ENCODE results near the gene KLF15. TPM values are rescaled to one million over a fixed set of nuclear protein-coding genes. Genes with fewer than 3 reads are reported as not detected.

Gene KLF15
- total and polyA plus RNA-seq, 4 experiments from 2014 or later: 0.67 to 0.72 TPM; not detected in 2

DNA sequence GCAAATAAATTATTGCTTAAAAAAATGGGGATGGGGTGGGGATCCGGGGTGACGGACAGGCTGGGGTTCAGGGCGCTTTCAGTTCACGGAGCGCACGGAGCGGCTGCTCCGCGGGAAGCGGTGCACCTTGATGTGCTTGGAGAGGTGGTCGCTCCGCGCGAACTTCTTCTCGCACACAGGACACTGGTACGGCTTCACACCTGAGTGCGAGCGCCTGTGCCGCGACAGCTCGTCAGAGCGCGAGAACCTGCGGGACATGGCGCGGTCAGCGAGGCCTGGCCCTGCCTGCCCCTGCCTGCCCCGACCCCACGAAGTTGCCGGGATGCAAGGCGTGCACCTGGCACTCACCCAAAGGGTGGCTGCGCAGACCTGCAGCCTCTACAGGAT lies 13.6 kb downstream of the KLF15 start:
- no peaks in the 10 kb centered on the region for H3K9me3 ChIP-seq (ENCODE audit: control insufficient read depth in 1 of 2, low read length in 2 of 2)
- no peaks in the 10 kb centered on the region for H3K36me3 ChIP-seq (ENCODE audit: insufficient read depth, low read length)
- no peak for DNase-seq
- Mint-ChIP-seq H3K27ac (no peak overlapping the region), H3K9me3 (peaks cover 0 to under 1% (median 0%) of the 10 kb centered on the region in 8 donors), H3K4me1 (no peaks in the 10 kb centered on the region), H3K27me3 (peaks cover 2 to 4% of the 10 kb centered on the region in 2 donors), H3K36me3 (no peaks in the 10 kb centered on the region), H3K4me3 (no peak overlapping the region)
- intact Hi-C loops (cut with micrococcal nuclease): no loop called here
- H3K4me1 ChIP-seq (ENCODE audit: insufficient read depth, low read length): no peaks in the 10 kb centered on the region
- CTCF ChIA-PET (ENCODE audit: partially characterized antibody): no interaction called here
- POLR2A ChIA-PET (ENCODE audit: partially characterized antibody): no interaction called here
- no peak overlapping the region for H3K4me3 ChIP-seq (ENCODE audit: low read length in 2 of 2)
- no peak overlapping the region for H3K27ac ChIP-seq (ENCODE audit: low read depth, low read length)
- H3K27me3 ChIP-seq (ENCODE audit: insufficient read depth, low read length): no peaks in the 10 kb centered on the region

GRCh38 chr3:126342991-126343648 lies 14.1 kb downstream of the KLF15 start:
- H3K27me3 Mint-ChIP-seq: peaks cover 2 to 4% of the 10 kb centered on the region in 2 donors
- ChIA-PET CTCF (ENCODE audit: partially characterized antibody) (no interaction called here), POLR2A (ENCODE audit: partially characterized antibody) (no interaction called here)
- H3K27me3 ChIP-seq (ENCODE audit: insufficient read depth, low read length): no peaks in the 10 kb centered on the region
- no peaks in the 10 kb centered on the region for H3K9me3 ChIP-seq (ENCODE audit: control insufficient read depth in 1 of 2, low read length in 2 of 2)
- no peaks in the 10 kb centered on the region for H3K4me1 ChIP-seq (ENCODE audit: insufficient read depth, low read length)
- intact Hi-C loops (cut with micrococcal nuclease): no loop called here
- H3K4me3 ChIP-seq (ENCODE audit: low read length in 2 of 2): no peak overlapping the region
- H3K36me3 Mint-ChIP-seq: no peaks in the 10 kb centered on the region
- no peak overlapping the region for H3K27ac Mint-ChIP-seq
- no peaks in the 10 kb centered on the region for H3K36me3 ChIP-seq (ENCODE audit: insufficient read depth, low read length)
- no peaks in the 10 kb centered on the region for H3K4me1 Mint-ChIP-seq
- no peak overlapping the region for H3K4me3 Mint-ChIP-seq
- no peak for DNase-seq
- no peak overlapping the region for H3K27ac ChIP-seq (ENCODE audit: low read depth, low read length)
- H3K9me3 Mint-ChIP-seq: peaks cover 0 to 2% (median 0%) of the 10 kb centered on the region in 8 donors

DNA sequence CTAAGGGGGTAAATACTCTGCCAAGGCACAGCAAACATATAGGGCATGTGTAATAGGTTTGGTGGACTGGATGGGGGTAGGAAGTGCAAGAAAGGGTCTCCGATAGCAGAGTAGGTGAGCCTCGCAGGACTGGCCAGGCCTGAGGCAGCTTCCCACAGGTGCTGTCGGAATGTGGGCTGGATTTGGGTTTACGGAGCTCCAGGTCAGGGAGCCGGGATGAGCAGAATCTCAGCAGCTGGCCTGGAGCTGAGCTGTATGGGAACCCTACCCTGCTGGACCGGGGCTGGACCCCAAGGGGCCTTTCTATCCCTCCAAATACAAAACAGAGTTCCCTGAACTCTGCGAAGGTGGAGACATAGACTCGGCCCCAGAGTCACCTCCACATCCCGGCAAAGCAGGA lies 15.0 kb downstream of the KLF15 start:
- Mint-ChIP-seq H3K9me3 (peaks cover 0 to 2% (median 0%) of the 10 kb centered on the region in 8 donors), H3K36me3 (no peaks in the 10 kb centered on the region), H3K4me1 (no peaks in the 10 kb centered on the region), H3K27ac (no peak overlapping the region), H3K4me3 (no peak overlapping the region), H3K27me3 (peaks cover 2 to 4% of the 10 kb centered on the region in 2 donors)
- CTCF ChIA-PET (ENCODE audit: partially characterized antibody): no interaction called here
- DNase-seq: no peak
- intact Hi-C loops (cut with micrococcal nuclease): no loop called here
- Histone ChIP-seq H3K9me3 (ENCODE audit: control insufficient read depth in 1 of 2, low read length in 2 of 2) (no peaks in the 10 kb centered on the region), H3K27me3 (ENCODE audit: insufficient read depth, low read length) (no peaks in the 10 kb centered on the region), H3K27ac (ENCODE audit: low read depth, low read length) (no peak overlapping the region), H3K36me3 (ENCODE audit: insufficient read depth, low read length) (no peaks in the 10 kb centered on the region), H3K4me1 (ENCODE audit: insufficient read depth, low read length) (no peaks in the 10 kb centered on the region), H3K4me3 (ENCODE audit: low read length in 2 of 2) (no peak overlapping the region)
- POLR2A ChIA-PET (ENCODE audit: partially characterized antibody): no interaction called here

GRCh38 chr3:126341755-126342150 lies 15.5 kb downstream of the KLF15 start:
- H3K27me3 ChIP-seq (ENCODE audit: insufficient read depth, low read length): no peaks in the 10 kb centered on the region
- DNase-seq: no peak
- intact Hi-C loops (cut with micrococcal nuclease): no loop called here
- Mint-ChIP-seq H3K4me3 (no peak overlapping the region), H3K27me3 (peaks cover 2 to 3% of the 10 kb centered on the region in 2 donors), H3K4me1 (no peaks in the 10 kb centered on the region), H3K9me3 (peaks cover 0 to 2% (median 0%) of the 10 kb centered on the region in 8 donors), H3K36me3 (no peaks in the 10 kb centered on the region), H3K27ac (no peak overlapping the region)
- H3K36me3 ChIP-seq (ENCODE audit: insufficient read depth, low read length): no peaks in the 10 kb centered on the region
- no peaks in the 10 kb centered on the region for H3K9me3 ChIP-seq (ENCODE audit: control insufficient read depth in 1 of 2, low read length in 2 of 2)
- CTCF ChIA-PET (ENCODE audit: partially characterized antibody): no interaction called here
- H3K4me1 ChIP-seq (ENCODE audit: insufficient read depth, low read length): no peaks in the 10 kb centered on the region
- H3K27ac ChIP-seq (ENCODE audit: low read depth, low read length): no peak overlapping the region
- POLR2A ChIA-PET (ENCODE audit: partially characterized antibody): no interaction called here
- H3K4me3 ChIP-seq (ENCODE audit: low read length in 2 of 2): no peak overlapping the region

DNA sequence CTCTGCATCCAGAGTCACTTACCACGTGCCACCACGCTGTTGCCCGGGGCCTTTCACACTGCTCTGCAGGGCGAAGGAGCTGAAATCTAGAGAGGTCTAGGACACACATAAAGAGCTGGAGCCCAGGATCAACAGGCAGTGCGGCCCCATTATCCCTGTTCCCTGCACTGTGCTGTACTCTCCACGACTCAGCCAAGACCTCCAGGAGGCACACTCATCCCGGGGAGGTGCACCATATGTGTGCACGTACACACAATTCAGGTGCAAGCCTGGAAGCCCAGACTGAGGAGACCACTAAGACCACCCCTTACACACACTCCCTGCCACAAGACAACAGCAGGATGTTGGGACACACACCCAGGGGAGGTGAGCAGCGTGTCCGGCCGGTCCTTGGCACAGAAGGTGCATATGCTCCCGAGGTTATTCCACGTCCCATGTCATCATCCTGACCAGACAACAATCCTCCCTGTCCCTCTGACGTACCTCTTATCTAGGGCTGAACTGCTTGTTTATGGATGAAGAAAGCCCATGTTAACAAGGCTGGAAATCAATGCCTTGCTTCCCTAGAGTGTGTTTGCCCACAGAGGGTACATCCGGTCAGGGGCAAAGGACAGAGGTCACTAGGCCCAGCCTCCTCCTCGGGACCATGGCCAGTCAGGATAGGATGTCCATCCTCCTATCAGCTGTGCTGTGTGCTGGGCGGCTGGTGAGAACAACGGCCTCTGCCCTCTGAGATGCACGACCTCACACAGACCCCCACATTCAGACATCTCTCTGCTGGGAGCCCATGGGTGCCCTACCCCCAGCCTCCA lies 16.1 kb downstream of the KLF15 start:
- no peak for DNase-seq
- no peaks in the 10 kb centered on the region for H3K4me1 ChIP-seq (ENCODE audit: insufficient read depth, low read length)
- H3K27ac ChIP-seq (ENCODE audit: low read depth, low read length): no peak overlapping the region
- H3K9me3 ChIP-seq (ENCODE audit: control insufficient read depth in 1 of 2, low read length in 2 of 2): no peaks in the 10 kb centered on the region
- Mint-ChIP-seq H3K4me1 (no peaks in the 10 kb centered on the region), H3K27me3 (peaks cover 2 to 3% of the 10 kb centered on the region in 2 donors), H3K36me3 (no peaks in the 10 kb centered on the region), H3K4me3 (no peak overlapping the region), H3K9me3 (peaks cover 0 to 2% (median 0%) of the 10 kb centered on the region in 8 donors), H3K27ac (no peak overlapping the region)
- intact Hi-C loops (cut with micrococcal nuclease): no loop called here
- ChIA-PET POLR2A (ENCODE audit: partially characterized antibody) (no interaction called here), CTCF (ENCODE audit: partially characterized antibody) (no interaction called here)
- no peaks in the 10 kb centered on the region for H3K27me3 ChIP-seq (ENCODE audit: insufficient read depth, low read length)
- H3K36me3 ChIP-seq (ENCODE audit: insufficient read depth, low read length): no peaks in the 10 kb centered on the region
- H3K4me3 ChIP-seq (ENCODE audit: low read length in 2 of 2): no peak overlapping the region

DNA sequence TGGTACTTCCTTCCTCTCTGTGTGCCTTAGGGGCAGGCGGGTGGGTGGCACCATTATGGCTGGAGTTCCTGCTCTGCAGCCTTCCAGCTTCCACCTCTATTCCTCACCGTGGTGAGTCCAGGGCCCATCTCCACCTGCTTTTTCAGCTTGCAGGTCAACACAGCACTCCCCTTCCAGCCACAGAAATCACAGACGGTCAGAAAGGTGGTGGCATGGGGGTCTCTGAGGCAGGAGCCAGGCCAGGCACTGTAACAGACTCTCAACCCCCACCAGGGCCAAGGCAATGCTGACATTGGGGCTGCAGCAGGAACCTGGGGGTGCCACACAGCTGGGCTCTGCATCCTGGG lies 16.6 kb downstream of the KLF15 start:
- Histone ChIP-seq H3K27me3 (ENCODE audit: insufficient read depth, low read length) (no peaks in the 10 kb centered on the region), H3K9me3 (ENCODE audit: control insufficient read depth in 1 of 2, low read length in 2 of 2) (no peaks in the 10 kb centered on the region), H3K36me3 (ENCODE audit: insufficient read depth, low read length) (no peaks in the 10 kb centered on the region), H3K27ac (ENCODE audit: low read depth, low read length) (no peak overlapping the region), H3K4me3 (ENCODE audit: low read length in 2 of 2) (no peak overlapping the region), H3K4me1 (ENCODE audit: insufficient read depth, low read length) (no peaks in the 10 kb centered on the region)
- Mint-ChIP-seq H3K4me3 (no peak overlapping the region), H3K27me3 (peaks cover 2 to 3% of the 10 kb centered on the region in 2 donors), H3K36me3 (no peaks in the 10 kb centered on the region), H3K4me1 (no peaks in the 10 kb centered on the region), H3K27ac (no peak overlapping the region), H3K9me3 (peaks cover 0 to 2% (median 0%) of the 10 kb centered on the region in 8 donors)
- POLR2A ChIA-PET (ENCODE audit: partially characterized antibody): no interaction called here
- CTCF ChIA-PET (ENCODE audit: partially characterized antibody): no interaction called here
- intact Hi-C loops (cut with micrococcal nuclease): no loop called here
- DNase-seq: no peak

DNA sequence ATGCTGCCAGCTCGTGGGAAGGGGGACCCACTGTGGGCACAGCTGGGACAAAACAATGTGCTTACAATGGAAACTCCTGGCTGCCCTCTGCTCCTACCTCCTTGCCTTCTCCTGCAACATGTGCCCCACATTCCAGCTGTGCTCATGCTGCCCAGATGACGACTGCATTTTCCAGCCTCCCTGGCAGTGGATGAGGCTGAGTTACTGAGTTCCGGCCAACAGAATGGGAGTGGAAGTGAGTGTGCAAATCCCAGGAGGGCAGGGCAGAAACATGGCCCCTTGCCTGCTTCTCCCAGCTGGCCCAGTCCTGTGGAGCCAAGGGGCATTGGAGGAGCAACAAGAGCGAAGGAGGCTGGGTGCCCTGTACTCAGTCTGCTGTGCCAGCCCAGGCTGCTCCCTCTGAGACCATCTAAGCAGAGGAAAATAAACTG lies 17.1 kb downstream of the KLF15 start:
- Mint-ChIP-seq H3K27me3 (peaks cover 2 to 3% of the 10 kb centered on the region in 2 donors), H3K9me3 (peaks cover 0 to 2% (median 0%) of the 10 kb centered on the region in 8 donors), H3K4me1 (no peaks in the 10 kb centered on the region), H3K27ac (no peak overlapping the region), H3K4me3 (no peak overlapping the region), H3K36me3 (no peaks in the 10 kb centered on the region)
- intact Hi-C loops (cut with micrococcal nuclease): no loop called here
- no peaks in the 10 kb centered on the region for H3K4me1 ChIP-seq (ENCODE audit: insufficient read depth, low read length)
- no peaks in the 10 kb centered on the region for H3K9me3 ChIP-seq (ENCODE audit: control insufficient read depth in 1 of 2, low read length in 2 of 2)
- DNase-seq: no peak
- H3K27ac ChIP-seq (ENCODE audit: low read depth, low read length): no peak overlapping the region
- H3K36me3 ChIP-seq (ENCODE audit: insufficient read depth, low read length): no peaks in the 10 kb centered on the region
- no peaks in the 10 kb centered on the region for H3K27me3 ChIP-seq (ENCODE audit: insufficient read depth, low read length)
- CTCF ChIA-PET (ENCODE audit: partially characterized antibody): no interaction called here
- POLR2A ChIA-PET (ENCODE audit: partially characterized antibody): no interaction called here
- H3K4me3 ChIP-seq (ENCODE audit: low read length in 2 of 2): no peak overlapping the region

Data from CD4-positive, alpha-beta memory T cell (primary cell).